GM12891 (cell line): ENCODE measurements around the gene PPP1R12C.

ENCODE experiments used
- PAX5 ChIP-seq: IDR thresholded peaks from 2 replicates; pipeline ENCODE4 v1.6.1; 2011; ENCODE audit warnings: low read length, moderate library complexity, mild to moderate bottlenecking; ENCODE audit not compliant: insufficient read depth, severe bottlenecking
- POLR2A ChIP-seq: IDR thresholded peaks from 2 replicates; pipeline ENCODE4 v1.6.1; 2011; ENCODE audit warnings: low read depth, low read length, control low read depth
- POLR2AphosphoS5 ChIP-seq: IDR thresholded peaks from 2 replicates; pipeline ENCODE4 v1.6.1; 2011; ENCODE audit warnings: low read depth, low read length, control low read depth
- SPI1 ChIP-seq: IDR thresholded peaks from 2 replicates; pipeline ENCODE4 v1.6.1; 2011; ENCODE audit warnings: low read depth, low read length, control low read depth
- TAF1 ChIP-seq: IDR thresholded peaks from 2 replicates; pipeline ENCODE4 v1.6.1; 2011; ENCODE audit warnings: low read depth, low read length, control low read depth

- no peak for TF ChIP-seq TAF1
- TF ChIP-seq POLR2AphosphoS5: no peak
- no peak for TF ChIP-seq POLR2A
- TF ChIP-seq PAX5: no peak
- TF ChIP-seq SPI1: no peak
These were observed 75.1 kb downstream of the PPP1R12C start for GRCh38 chr19:55042344-55042678.
